GM12872 (cell line): ENCODE results near the gene RAB5IF.
A peak's percentile ranks its signal among the peaks of the same experiment; 100 is the strongest.

ENCODE experiments used
- TF ChIP-seq, protein P1 (sequence below): IDR thresholded peaks from 3 replicates; pipeline ENCODE4 v1.5.1; 2011; ENCODE audit warnings: low read depth, mild to moderate bottlenecking, low read length, moderate library complexity; ENCODE audit not compliant: insufficient read depth

The RAB5IF gene

GRCh38 chr20:36605399-36606157 lies at the start of gene RAB5IF:
RAB5IF (plus strand) TSS chr20:36605779; CDS start chr20:36605952, 173 bp downstream.
- TF ChIP-seq, protein P1, sequence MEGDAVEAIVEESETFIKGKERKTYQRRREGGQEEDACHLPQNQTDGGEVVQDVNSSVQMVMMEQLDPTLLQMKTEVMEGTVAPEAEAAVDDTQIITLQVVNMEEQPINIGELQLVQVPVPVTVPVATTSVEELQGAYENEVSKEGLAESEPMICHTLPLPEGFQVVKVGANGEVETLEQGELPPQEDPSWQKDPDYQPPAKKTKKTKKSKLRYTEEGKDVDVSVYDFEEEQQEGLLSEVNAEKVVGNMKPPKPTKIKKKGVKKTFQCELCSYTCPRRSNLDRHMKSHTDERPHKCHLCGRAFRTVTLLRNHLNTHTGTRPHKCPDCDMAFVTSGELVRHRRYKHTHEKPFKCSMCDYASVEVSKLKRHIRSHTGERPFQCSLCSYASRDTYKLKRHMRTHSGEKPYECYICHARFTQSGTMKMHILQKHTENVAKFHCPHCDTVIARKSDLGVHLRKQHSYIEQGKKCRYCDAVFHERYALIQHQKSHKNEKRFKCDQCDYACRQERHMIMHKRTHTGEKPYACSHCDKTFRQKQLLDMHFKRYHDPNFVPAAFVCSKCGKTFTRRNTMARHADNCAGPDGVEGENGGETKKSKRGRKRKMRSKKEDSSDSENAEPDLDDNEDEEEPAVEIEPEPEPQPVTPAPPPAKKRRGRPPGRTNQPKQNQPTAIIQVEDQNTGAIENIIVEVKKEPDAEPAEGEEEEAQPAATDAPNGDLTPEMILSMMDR: peak; percentile 97

GRCh38 chr20:36562724-36563123 lies 42.9 kb upstream of the RAB5IF start:
- TF ChIP-seq, protein P1: no peak

GRCh38 chr20:36563374-36563773 lies 42.2 kb upstream of the RAB5IF start:
- TF ChIP-seq, protein P1: no peak

DNA sequence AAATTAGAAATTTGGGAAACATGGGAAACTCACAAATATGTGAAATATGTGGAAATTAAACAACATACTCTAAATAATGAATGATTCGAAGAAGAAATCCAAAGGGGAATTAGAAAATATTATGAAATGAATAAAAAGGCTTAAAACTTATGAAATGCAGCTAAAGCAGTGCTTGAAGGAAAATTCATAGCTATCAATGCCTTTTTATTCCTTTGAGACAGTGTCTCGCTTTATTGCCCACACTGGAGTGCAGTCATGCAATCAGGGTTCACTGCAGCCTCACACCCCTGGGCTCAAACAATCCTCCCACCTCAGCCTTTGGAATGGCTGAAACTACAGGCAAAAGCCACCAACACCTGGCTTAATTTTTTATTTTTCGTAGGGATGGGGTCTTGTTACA lies 40.1 kb upstream of the RAB5IF start:
- TF ChIP-seq, protein P1: no peak

DNA sequence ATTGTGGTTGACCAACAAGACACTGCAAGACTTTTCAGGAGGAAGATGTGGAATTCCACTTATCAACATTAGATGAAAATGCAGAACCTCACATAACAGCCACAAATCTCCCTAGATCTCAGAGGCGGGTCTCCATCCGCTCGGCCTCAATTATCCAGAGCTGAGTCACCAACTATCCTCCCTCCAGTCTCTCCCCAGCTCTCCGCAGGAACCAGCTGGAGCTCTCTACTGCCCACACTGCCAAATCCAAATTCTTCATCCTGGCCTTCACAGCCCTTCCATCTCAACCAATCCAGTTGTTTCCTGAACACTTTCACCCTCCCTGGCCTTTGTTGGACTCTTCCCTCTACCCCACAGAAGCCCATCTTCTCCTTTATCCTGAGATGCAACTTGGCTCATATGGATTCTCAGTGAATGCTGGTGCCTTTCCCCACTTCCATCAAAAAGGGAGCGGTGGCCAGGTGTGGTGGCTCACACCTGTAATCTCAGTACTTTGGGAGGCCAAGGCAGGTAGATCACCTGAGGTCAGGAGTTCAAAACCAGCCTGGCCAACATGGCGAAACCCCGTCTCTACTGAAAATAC lies 35.6 kb upstream of the RAB5IF start:
- TF ChIP-seq, protein P1: no peak

- TF ChIP-seq, protein P1: no peak
Measured at GRCh38 chr20:36571564-36572504, 33.7 kb upstream of the RAB5IF start.

DNA sequence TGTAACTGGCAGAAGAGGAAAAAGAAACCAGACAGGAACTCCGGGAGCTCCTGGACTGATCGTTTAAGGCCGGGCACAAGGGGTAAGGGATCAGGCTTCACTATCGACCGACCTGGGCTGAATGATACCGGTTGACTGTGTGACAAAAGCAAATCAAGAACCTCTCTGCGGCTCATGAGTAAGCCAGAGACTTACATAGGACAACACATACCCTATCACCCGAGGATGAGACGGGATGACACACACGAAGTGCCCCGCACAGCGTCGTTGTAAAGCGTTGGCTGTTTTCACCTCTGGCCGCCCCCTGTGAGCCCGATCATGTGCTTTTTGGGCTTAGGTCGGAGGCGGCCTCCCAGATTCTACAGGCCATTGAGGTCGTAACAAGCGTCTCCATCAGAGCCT lies 32.9 kb upstream of the RAB5IF start:
- TF ChIP-seq, protein P1: no peak
